Neural cell (in vitro differentiated cells): ENCODE results near the gene RBMS3.

Experiments
- CTCF ChIP-seq: fragments of 450-650 bp; IDR thresholded peaks from 2 replicates; pipeline ENCODE4 v1.5.1; 2014; ENCODE audit warnings: antibody characterized with exemption, mild to moderate bottlenecking, moderate library complexity; ENCODE audit not compliant: poor library complexity, severe bottlenecking
- EP300 ChIP-seq: fragments of 450-650 bp; conservative IDR thresholded peaks from 2 replicates; pipeline ENCODE4 v1.6.1; 2014; ENCODE audit warnings: antibody characterized with exemption, mild to moderate bottlenecking, moderate library complexity; ENCODE audit not compliant: poor library complexity, severe bottlenecking
- EZH2 ChIP-seq: fragments of 200-600, 300-800 bp; shearing (Covaris generic), sonication (generic); IDR thresholded peaks from 2 replicates; pipeline ENCODE4 v1.6.1; 2014; ENCODE audit warnings: antibody characterized with exemption, low read length, borderline replicate concordance, mild to moderate bottlenecking; ENCODE audit not compliant: insufficient read depth, poor library complexity, severe bottlenecking
- MXI1 ChIP-seq: fragments of 450-650 bp; conservative IDR thresholded peaks from 2 replicates; pipeline ENCODE4 v1.6.1; 2014; ENCODE audit warnings: antibody characterized with exemption, mild to moderate bottlenecking; ENCODE audit not compliant: poor library complexity, severe bottlenecking
- POLR2AphosphoS5 ChIP-seq: IDR thresholded peaks from 2 replicates; pipeline ENCODE4 v1.6.1; 2012
- RAD21 ChIP-seq: fragments of 450-650 bp; conservative IDR thresholded peaks from 2 replicates; pipeline ENCODE4 v1.6.1; 2014; ENCODE audit warnings: antibody characterized with exemption, mild to moderate bottlenecking, moderate library complexity
- REST ChIP-seq: IDR thresholded peaks from 2 replicates; pipeline ENCODE4 v1.6.1; 2012; ENCODE audit warnings: borderline replicate concordance
- TAF1 ChIP-seq: IDR thresholded peaks from 2 replicates; pipeline ENCODE4 v1.6.1; 2012; ENCODE audit warnings: low read depth

- TF ChIP-seq REST (no peak), CTCF (no peak), TAF1 (no peak), POLR2AphosphoS5 (no peak), MXI1 (no peak), EZH2 (no peak), EP300 (no peak), RAD21 (no peak)
Measured at GRCh38 chr3:29484633-29485032, 203.8 kb downstream of the RBMS3 start.
